ENCODE data around the gene ATP11C. TPM values are rescaled to one million over a fixed set of nuclear protein-coding genes. Genes with fewer than 3 reads are reported as not detected.

The ATP11C gene
- total and polyA plus RNA-seq, 10 of the 15 experiments (the other 5 are each of a cell fraction or from before 2014, with no cell fraction given) = 16.2 to 44.0 (median 24.8) TPM

GRCh38 chrX:139795196-139795595, 137.7 kb downstream of the ATP11C start (continued):
- TF ChIP-seq FOXK2 (IDR thresholded peaks at IDR 0.05) (no peak), RAD51 (IDR thresholded peaks at IDR 0.05) (peak; percentile 37; the same call in 1 of the 2 replicates), MYB (IDR thresholded peaks at IDR 0.05; ENCODE audit: borderline replicate concordance, low read depth, low read length) (0 out of 2 replicates have a peak, but pooled peaks have one; percentile 59), MAX (IDR thresholded peaks at IDR 0.05; ENCODE audit: low read depth, low read length) (0 out of 2 replicates have a peak, but pooled peaks have one; percentile 19), EP300 (IDR thresholded peaks at IDR 0.05; ENCODE audit: borderline replicate concordance in 1 of 2, control insufficient read depth in 1 of 2, low read depth in 2 of 2, low read length in 2 of 2) (peak; percentile 67 to 68; a peak in 3 of 4 replicates), RB1 (IDR thresholded peaks at IDR 0.05; ENCODE audit: borderline replicate concordance) (no peak), TBL1XR1 (IDR thresholded peaks at IDR 0.05; ENCODE audit: low read depth, low read length) (0 out of 2 replicates have a peak, but pooled peaks have one; percentile 42), TCF7 (IDR thresholded peaks at IDR 0.05; ENCODE audit: borderline replicate concordance) (no peak), IKZF1 (conservative IDR thresholded peaks at IDR 0.05) (peak; percentile 58; the same call in 1 of the 2 replicates), KDM1A (IDR thresholded peaks at IDR 0.05; ENCODE audit: borderline replicate concordance) (no peak), BCL11A (IDR thresholded peaks at IDR 0.05; ENCODE audit: low read depth, low read length) (0 out of 2 replicates have a peak, but pooled peaks have one; percentile 56), DPF2 (IDR thresholded peaks at IDR 0.05) (peak; percentile 44; the same call in 1 of the 2 replicates), GATAD2B (conservative IDR thresholded peaks at IDR 0.05; ENCODE audit: low read depth) (no peak), PRDM15 (CRISPR knock-in tag; IDR thresholded peaks at IDR 0.05) (no peak), MXI1 (IDR thresholded peaks at IDR 0.05; ENCODE audit: low read depth, low read length) (peak; percentile 56), POU2F2 (IDR thresholded peaks at IDR 0.05; ENCODE audit: borderline replicate concordance, low read depth, low read length) (peak; percentile 86; the same call in 2 of the 3 replicates), RCOR1 (conservative IDR thresholded peaks at IDR 0.05; ENCODE audit: low read depth, low read length) (no peak)
